GM12801 (cell line): ENCODE results near the gene KDM8.

Experiments used
- CTCF ChIP-seq: IDR thresholded peaks from one replicate; pipeline ENCODE4 v1.5.1; 2011; ENCODE audit warnings: control low read depth; ENCODE audit not compliant: insufficient read length; ENCODE audit errors: extremely low read depth

Gene KDM8

GRCh38 chr16:27234171-27234570 lies 30.8 kb downstream of the KDM8 start:
- TF ChIP-seq CTCF, result no peak

DNA sequence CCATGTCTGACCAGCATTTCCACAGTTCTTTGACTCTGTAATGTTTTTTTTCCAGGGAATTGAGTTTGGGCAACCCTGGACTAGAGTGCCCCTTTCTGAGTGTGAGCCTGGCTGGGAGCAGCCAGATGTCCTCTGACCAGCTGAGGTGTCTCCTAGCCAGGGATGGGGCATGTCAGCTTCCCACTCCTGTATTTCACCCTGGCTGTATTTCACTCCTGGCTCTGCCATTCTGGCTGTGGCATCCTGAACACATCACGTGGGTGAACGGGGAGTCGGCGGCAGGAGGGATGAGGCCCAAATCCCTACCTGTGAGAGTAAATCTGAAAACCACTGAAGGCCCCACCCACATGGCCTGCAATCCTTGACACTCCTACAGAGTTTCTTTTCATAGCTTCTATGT lies 31.3 kb downstream of the KDM8 start:
- TF ChIP-seq CTCF, result no peak

DNA sequence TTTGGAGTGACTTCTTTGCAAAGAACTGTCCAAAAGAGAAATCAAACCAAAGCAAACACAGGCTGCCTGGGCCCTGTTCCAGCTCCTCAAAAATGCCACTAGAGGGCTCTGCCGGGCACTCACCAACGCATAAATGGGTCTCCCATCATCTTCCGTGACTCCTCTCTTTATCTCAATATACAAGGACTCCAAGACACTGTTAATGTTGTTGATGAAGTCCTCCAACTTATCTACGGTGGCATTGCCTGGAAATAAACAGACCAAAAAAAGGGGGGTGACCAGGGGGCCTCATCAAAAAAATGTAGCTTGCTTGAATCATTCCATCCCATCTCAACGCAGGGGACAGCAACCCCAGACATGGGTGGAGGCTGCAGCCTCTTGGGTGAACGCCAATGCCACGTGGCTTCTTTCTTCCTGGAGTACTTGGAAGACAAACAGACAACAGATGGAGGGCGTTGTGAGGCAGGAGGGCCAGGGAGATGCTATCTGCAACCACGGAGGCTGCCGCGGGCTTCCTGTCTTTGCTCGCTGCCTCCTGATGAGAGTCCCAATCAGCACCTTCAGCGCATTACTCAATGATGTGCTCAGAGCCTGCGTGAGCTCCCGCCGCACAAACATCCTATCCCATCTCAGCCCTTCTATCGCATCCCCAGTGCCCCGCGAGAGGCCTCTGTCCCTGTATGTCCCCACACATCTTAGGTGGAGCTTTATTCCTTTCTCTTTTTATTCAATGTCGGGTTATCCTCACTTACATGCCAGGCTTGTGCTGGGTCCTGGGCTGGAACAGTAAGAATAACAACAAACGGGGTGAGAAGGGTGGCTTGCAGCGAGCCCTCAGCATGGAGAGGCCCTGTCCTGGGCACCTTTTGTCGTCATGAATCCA lies 32.0 kb downstream of the KDM8 start:
- peak; percentile 47 for TF ChIP-seq CTCF

DNA sequence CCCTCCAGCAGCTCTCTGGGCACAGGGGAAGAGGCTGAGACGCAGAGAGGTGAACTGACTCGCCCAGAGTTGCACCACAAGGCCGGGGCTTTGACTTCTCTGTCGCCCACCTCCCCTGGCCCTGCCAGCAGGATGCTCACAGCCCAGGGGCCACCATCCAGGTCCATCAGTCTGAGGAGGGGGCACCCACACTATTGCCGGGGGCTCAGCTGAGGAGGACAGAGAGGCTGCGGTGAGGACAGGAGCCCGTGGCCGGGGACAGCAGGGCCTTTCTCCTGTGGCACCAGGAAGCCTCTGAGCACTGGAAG lies 32.6 kb downstream of the KDM8 start:
- no peak for TF ChIP-seq CTCF

GRCh38 chr16:27236635-27237218 lies 33.4 kb downstream of the KDM8 start:
- TF ChIP-seq CTCF, result no peak

- TF ChIP-seq CTCF, result no peak
Observed at GRCh38 chr16:27237219-27238015, 34.1 kb downstream of the KDM8 start.

GRCh38 chr16:27238016-27238587 lies 34.8 kb downstream of the KDM8 start:
- TF ChIP-seq CTCF, result no peak
